Measurements from ENCODE around the gene SBF2.
"Not testable (repeated sequence)": the region's sequence is repeated elsewhere in the genome, so short reads cannot be mapped to it uniquely, and the experiment has no call there.

Gene SBF2

GRCh38 chr11:9903579-9903978 lies 390.4 kb downstream of the SBF2 start:
- DNase-seq (ENCODE audit: low read depth in 3 of 3) = no peak

GRCh38 chr11:9901943-9902342 lies 392.1 kb downstream of the SBF2 start:
- no peak for DNase-seq (ENCODE audit: low read depth in 3 of 3)

DNA sequence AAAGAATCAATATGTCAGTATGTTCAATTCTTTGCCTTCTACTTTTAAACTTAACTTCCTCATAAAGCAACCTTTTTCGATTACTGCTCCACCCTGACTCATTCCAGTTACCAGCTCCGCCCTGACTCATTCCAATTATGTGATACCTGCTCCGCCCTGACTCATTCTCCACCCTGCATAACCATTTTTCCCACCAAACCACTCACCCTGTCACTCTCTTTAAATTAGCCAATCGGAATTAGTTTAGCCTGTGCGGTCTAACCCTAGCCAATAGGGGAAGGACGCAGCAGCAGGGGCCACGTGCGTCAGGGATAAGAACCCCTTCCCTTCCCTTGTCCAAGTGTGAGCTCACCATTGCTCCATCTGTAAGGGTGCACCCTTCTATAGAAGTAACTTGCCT lies 393.8 kb downstream of the SBF2 start:
- not testable (repeated sequence) for DNase-seq (ENCODE audit: low read depth in 3 of 3)

DNA sequence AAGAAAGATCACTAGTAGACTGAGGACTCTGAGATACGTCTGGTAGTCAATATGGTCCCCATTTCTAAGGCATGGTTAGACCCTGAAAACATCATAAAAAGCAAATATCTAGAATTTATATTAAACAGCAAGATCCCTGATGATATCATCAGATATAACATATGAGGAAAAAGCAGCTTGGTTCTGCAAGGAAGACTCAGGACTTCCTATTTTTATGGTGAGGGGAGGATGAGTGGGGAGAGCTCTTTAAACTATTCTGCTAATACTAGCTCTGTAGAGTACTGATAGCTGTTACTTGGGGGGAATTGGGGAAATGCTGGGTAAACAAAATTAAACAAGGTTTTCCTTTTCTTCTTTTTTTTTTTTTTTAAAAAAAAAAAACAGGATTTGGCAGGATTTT lies 394.3 kb downstream of the SBF2 start:
- no peak for DNase-seq (ENCODE audit: low read depth in 3 of 3)

GRCh38 chr11:9896902-9897301 lies 397.1 kb downstream of the SBF2 start:
- DNase-seq (ENCODE audit: low read depth in 3 of 3) = no peak

DNA sequence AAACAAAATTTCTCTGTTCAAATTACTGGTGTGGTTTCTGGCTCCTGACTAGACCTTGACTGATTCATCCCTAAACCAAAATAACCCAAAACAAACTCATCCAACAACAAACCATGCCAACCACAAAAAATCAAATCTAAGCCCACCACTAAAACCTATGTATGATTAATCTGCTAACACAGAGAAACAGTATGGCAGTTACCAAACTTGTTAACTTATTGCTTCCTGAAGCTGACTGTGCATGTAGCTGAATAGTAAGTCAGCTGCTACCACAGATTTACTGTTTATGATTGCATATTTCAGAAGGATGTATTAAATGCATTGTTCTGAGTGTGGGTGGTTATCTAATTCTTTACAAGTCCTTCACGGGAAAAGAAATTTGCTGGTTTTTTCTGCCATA lies 399.0 kb downstream of the SBF2 start:
- DNase-seq (ENCODE audit: low read depth in 3 of 3) = no peak

DNA sequence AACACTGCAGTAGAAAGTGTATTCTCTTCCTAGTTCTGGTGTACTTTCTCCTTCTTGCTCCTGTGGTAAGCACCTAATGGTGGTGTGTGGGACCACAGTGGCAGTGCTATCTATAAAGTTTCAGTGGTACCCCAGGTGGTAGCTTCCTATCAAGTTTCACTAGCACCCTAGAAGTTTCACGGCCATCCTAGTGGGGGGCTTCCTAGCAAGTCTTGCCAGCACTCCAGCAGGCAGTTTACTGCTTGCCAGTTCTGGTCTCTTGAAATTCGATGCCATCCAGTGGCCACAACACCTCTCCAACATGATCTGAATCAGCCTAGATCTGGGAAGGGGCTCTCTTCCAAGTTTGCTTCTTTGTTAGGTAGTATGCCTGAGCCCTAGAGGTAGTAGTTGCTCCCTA lies 400.5 kb downstream of the SBF2 start:
- no peak for DNase-seq (ENCODE audit: low read depth in 3 of 3)

- no peak for DNase-seq (ENCODE audit: low read depth in 3 of 3)
These were observed 405.1 kb downstream of the SBF2 start for GRCh38 chr11:9888938-9889337.

DNA sequence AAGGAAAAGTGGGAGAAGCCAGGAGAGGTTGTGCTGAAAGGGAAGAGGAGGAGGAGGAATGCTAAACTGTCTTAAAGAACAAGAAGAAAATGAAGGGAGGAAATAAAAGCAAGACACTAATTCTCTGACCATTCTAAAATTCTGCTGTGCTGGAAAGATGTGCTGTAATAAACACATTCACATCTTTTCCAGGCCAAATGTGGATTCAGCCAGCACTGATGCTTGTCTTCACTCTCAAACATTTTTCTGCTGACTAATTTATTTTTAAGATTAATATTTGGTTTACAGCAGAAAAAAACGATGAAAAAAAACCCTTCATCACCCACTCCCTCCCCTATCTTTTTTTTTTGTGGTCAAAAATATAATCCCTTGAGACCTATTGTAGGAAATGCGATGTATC lies 406.5 kb downstream of the SBF2 start:
- no peak for DNase-seq (ENCODE audit: low read depth in 3 of 3)

GRCh38 chr11:9886595-9886994 lies 407.4 kb downstream of the SBF2 start:
- no peak for DNase-seq (ENCODE audit: low read depth in 3 of 3)

DNA sequence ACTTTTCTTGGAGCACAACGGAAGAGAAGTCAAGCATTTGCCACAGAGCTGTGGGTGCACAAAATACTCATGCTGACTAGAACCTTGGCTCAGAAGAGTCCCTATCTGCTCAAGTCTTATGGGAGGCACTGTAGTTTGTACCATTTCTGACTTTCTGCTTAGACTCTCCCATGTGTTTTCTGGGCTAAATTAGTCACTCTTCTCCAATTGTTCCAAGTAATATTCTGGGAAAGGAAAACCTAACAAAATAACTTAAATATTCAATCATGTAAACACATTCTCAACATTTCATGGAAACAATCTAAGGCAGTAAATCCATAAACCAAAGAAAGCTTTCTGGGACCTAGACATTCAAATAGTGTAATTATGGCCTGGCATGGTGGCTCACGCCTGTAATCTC lies 409.4 kb downstream of the SBF2 start:
- no peak for DNase-seq (ENCODE audit: low read depth in 3 of 3)

- DNase-seq (ENCODE audit: low read depth in 3 of 3) = no peak
These were observed 413.4 kb downstream of the SBF2 start for GRCh38 chr11:9880657-9881056.

GRCh38 chr11:9878936-9879335 lies 415.1 kb downstream of the SBF2 start:
- DNase-seq (ENCODE audit: low read depth in 3 of 3) = no peak

- DNase-seq (ENCODE audit: low read depth in 3 of 3) = no peak
These were observed 417.7 kb downstream of the SBF2 start for GRCh38 chr11:9876331-9876730.

DNA sequence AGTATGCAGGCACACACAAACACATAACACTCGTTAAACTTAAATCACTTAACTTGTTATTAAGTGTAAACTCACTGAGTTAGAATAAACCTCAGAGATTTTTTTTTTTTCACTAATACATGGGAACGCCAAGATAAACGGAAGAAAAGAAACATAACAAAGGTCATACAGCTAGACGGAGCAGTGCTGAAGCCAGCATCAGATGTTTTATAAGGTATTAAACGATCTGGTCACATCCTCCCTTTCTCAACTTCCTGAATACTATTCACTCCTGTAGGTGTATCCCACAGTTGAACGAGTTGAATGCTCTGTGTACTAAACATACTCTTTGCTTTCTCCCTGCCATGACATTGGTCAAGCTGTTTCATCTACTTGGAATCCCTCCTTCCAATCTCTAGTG lies 418.2 kb downstream of the SBF2 start:
- DNase-seq (ENCODE audit: low read depth in 3 of 3) = no peak

DNA sequence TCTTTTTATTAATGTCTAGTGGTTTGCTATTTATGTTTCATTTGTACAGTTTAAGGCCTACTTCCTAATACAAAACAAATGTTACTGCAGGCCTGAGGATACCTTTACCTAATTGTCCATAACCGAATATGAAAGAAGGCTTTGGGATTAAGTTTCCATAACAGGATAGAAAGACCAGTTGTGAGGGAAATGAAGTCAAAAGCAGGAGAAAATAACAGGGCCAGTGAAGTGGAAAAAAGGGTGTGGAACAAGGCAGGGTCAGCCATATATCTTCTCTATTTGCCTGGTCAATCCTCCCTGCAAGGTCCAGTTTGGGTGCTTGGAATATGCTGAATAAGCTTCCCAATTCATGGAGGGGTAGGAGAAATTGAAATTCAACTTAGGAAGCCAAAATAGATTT lies 418.6 kb downstream of the SBF2 start:
- no peak for DNase-seq (ENCODE audit: low read depth in 3 of 3)

GRCh38 chr11:9874466-9874865 lies 419.6 kb downstream of the SBF2 start:
- no peak for DNase-seq (ENCODE audit: low read depth in 3 of 3)

DNA sequence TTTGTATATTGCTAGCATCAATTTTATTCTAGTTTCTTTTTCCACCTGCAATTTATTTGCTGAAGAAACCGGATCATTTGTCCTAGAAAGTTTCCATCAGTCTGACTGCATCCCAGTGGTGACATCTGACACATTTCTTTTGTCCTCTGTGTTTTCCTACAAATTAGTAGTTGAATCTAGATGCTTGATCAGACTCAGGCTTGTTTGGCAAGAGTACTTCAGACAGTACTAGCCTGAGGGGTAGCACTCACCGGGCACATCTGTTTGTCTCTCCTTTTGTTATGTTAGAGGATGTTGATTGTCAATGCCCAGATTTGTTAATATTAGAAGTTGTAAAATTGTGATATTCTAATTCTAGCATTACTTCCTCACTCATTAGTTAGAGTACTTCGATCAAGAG lies 425.4 kb downstream of the SBF2 start:
- no peak for DNase-seq (ENCODE audit: low read depth in 3 of 3)

DNA sequence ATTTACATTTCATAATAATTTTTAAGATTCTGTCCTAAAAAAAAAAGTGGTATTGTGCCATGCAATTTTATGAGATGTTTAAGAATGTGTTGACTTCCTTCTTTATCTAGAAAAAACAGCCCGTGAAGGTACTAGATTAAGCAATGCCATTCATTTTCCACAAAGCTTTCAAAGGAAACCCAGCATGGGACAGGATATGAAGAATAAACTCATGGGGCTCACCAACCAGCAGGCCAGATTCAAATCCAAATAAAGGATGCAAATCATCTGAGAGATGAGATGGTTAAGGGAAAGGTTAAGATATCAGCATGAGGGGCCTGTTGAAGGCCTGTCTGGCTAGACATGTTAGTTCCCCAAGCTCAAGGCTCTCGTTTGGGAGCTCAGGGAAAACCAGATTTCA lies 431.0 kb downstream of the SBF2 start:
- DNase-seq (ENCODE audit: low read depth in 3 of 3) = no peak

DNA sequence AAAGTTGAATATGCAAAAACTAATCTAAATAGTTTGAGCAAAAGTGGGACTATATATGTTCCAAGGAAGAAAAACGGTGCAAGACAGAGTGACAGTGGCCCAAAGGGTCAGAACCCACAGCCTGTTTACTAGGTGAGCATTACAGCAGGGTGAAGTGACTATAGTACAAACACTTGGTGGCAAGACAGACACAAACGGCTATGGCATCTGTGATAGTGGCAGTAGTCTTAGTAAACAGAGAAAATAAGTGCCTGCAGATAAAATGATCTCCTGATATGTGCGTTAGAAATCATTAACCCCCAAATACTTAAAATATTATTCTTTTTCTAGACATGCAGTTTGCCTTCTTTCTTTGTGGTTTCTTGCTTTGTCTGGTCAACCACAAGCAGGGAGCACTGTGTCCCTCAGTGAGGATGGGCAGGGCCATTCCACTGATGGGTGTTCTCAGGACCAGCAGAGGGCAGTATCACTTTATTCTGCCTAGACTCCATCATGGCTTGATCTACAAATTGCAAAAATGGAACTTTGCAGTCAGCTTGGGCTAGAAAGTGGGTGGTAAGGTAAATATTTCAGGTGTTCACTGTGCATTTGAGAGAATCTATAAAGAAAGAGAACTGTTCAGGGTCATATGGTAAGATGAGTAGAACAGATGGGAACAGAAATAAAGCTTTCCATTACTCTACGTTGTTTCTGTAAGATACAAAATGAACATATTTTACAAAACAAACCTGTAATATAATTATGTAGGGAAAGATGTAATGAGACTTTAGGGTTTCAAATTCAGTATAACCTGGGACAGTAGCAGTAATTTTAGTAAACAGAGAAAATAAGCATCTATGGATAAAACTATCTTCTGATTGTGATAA lies 431.9 kb downstream of the SBF2 start:
- DNase-seq (ENCODE audit: low read depth in 3 of 3) = peak; percentile 7 to 36 (median 9)

- DNase-seq (ENCODE audit: low read depth in 3 of 3) = no peak
These were observed 434.3 kb downstream of the SBF2 start for GRCh38 chr11:9859554-9860305.

DNA sequence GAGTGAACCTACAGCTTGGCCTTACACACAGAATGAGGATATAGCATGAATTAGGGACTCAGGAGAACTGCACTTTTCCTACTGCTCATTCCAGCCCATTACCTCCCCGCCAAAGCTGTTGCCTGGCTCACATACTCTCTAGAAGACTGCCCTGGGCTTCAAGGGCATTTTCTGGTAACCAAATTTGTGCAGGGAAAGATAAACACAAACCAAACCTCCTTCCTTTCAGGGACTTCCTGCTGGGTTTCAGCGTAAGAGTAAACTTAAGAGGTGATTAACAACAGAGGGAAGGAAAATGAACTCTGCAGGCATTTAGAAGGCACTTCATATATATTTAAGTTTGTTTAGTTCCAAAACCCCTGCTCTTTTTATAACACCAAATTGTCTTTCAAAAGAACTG lies 435.2 kb downstream of the SBF2 start:
- no peak for DNase-seq (ENCODE audit: low read depth in 3 of 3)

GRCh38 chr11:9858218-9858617 lies 435.8 kb downstream of the SBF2 start:
- DNase-seq (ENCODE audit: low read depth in 3 of 3) = no peak
